K562 (cell line): ENCODE measurements around the gene REM2. TPM values are rescaled to one million over a fixed set of nuclear protein-coding genes. Genes with fewer than 3 reads are reported as not detected.

ENCODE experiments used
- NRF1 ChIP-seq, 2 experiments: fragments of 450-650 bp; IDR thresholded peaks in 1 of 2; conservative IDR thresholded peaks in 1 of 2; 2 replicates each; pipeline ENCODE4 v1.6.1; 2014; ENCODE audit warnings: mild to moderate bottlenecking in 2 of 2
- PHF20 ChIP-seq: fragments of 450-650 bp; IDR thresholded peaks from 2 replicates; pipeline ENCODE4 v1.6.1; 2018; ENCODE audit not compliant: partially characterized antibody
- REST ChIP-seq, 2 experiments: fragments of 450-650 bp; formaldehyde crosslinking in 1 of 2; IDR thresholded peaks; 2 replicates each; pipeline versions ENCODE4 v1.4.0 to v1.6.1; 2014 to 2020; ENCODE audit warnings: mild to moderate bottlenecking in 2 of 2, borderline replicate concordance in 1 of 2, low read depth in 1 of 2
- polyA plus RNA-seq, 8 experiments: library from polyadenylated mRNA; depleted of rRNA in 4 of 8; stranded (reverse) in 5 of 8; unstranded in 3 of 8; fragments of >200 nt; fragmentation: Nextera tagmentation in 2 of 8; fragmentation: Illumina TruSeq in 1 of 8; extraction: Ambion mirVana in 2 of 8; extraction: Trizol in 1 of 8; gene quantifications; 2 replicates each; pipeline versions ENCODE4 v1.2.1 to v1.2.3, GENCODE V29; 2011 to 2014; ENCODE audit warnings: inconsistent platforms in 1 of 8, missing spikeins in 1 of 8
- total RNA-seq, 7 experiments: library from RNA; depleted of rRNA in 6 of 7; stranded (reverse); fragments of >200 nt in 6 of 7; fragmentation: Illumina TruSeq in 2 of 7; extraction: Trizol in 2 of 7; gene quantifications; 2 replicates each; pipeline versions ENCODE4 v1.2.1 to v1.2.3, GENCODE V29; 2011 to 2021; ENCODE audit warnings: low replicate concordance in 1 of 7

The REM2 gene
- total and polyA plus RNA-seq, 9 of the 15 experiments (the other 6 are each of a cell fraction or from before 2014, with no cell fraction given), result 0.18 to 1.0 (median 0.38) TPM

GRCh38 chr14:22865424-22866405, 17.3 kb upstream of the REM2 start (continued):
- TF ChIP-seq REST (IDR thresholded peaks at IDR 0.05; ENCODE audit: borderline replicate concordance), result 0 out of 2 replicates have a peak, but pooled peaks have one; percentile 8
- no peak for TF ChIP-seq REST (CRISPR knock-in tag; IDR thresholded peaks at IDR 0.05; ENCODE audit: low read depth)
- no peak for TF ChIP-seq PHF20
- 0 out of 4 replicates have a peak, but pooled peaks of 1 of the 2 experiments have one; percentile 7 for TF ChIP-seq NRF1 (conservative IDR thresholded peaks at IDR 0.05 in 1 of 2, IDR thresholded peaks at IDR 0.05 in 1 of 2)
- TF ChIP-seq, all 486 proteins: peak for 13
